GM21723 (cell line): ENCODE measurements around the gene RETREG1.

Source experiments
- ATAC-seq: cut with Tn5 transposase; IDR thresholded peaks from one replicate; pipeline ENCODE4 v1.9.1; 2021; ENCODE audit warnings: mild to moderate bottlenecking, moderate library complexity; ENCODE audit not compliant: unreplicated experiment

RETREG1 gene

DNA sequence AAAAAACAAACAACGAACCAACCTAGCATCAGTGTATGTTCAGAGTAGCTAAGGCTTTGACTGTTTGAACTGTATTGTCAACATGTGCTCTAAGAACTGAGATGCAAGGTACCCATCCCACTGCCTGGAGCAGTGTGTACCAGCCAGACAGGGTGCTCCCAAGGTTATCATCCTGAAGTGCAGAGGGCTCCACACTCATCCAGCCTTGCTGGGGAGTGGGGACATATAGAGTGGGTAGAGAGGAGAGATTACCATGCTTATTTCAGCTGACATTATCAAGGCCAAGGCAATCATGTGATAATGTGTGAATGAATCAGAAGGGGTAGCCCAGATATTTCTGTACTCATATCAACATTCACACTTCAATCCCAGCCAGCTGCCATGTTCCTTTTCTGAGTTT is 82.5 kb downstream of the RETREG1 start:
- no peak for ATAC-seq

DNA sequence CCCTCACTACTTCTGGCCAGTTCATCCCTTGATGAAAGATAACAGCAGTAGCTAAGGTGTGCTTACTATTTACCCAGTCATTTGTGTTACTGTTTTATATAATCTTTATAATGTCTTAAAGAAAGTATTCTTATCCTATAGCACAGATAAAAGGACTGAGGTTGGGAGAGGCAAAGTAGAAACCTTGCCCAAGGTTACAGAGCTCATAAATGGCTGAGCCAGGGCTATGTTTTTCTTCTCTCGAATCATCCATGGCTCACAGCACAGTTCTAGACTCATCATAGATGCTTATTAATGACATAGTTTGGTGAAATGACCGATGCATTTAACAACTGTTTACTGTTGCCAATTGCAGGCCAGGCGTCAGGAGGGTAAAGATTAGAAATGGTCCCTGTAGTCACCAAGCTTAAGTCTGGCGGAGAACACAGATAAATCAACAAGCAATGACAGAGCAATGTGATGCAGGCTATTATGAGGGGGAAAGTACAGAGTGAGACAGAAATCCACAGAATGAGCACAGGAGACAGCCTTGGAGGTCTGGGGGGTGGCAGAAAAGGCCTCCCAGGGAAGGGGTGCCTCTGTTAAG is 85.6 kb downstream of the RETREG1 start:
- no peak for ATAC-seq

DNA sequence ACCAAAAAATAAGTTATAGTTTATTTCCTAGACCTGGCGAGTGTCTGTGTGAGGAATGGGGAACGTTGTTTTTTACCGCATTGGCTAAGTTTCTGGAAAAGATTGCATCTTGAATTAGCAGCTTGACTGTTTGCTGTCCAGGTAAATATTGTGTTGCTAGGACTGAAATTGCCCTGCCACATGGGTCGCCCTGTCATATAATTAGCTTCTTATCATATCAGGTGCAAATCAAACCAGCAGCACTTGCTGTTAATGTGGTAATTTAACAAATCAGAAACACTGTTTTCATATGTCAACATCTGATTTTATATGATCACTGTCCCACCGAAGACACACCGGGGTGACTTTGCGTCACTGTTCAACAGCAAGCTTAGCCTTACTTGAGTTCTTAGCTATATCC is 87.5 kb downstream of the RETREG1 start:
- no peak for ATAC-seq

DNA sequence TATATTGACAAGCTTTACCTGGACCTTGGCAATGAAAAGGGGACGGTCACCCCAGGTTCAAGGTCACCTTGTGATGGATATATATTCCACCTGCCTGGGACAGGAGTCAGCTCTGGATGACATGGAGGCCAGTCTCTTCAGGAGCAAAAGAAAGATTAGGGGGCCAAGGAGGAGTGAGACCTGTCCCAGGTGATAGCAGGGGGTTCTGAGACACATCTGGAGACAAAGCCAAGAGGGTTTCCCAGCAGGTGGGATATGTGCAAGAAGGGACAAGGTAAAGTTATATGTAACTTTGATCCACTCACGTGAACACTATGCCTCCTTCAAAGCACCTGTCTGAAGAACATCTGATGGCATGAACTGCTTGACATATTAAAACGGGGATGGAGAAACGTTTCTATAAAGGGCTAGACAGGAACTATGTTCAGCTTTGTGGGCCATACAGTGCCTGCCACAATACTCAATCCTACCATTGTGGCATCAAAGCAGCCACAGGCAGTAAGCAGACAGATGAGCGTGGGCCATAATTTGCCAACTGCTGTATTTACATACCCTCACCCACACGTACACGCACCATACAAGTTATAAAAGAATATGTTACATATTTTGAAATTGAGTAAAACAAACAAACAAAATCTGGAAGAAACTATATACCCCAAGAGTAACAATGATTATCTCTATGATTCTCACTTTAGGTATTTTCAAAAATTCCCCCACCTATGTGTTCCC is 88.3 kb downstream of the RETREG1 start:
- no peak for ATAC-seq

DNA sequence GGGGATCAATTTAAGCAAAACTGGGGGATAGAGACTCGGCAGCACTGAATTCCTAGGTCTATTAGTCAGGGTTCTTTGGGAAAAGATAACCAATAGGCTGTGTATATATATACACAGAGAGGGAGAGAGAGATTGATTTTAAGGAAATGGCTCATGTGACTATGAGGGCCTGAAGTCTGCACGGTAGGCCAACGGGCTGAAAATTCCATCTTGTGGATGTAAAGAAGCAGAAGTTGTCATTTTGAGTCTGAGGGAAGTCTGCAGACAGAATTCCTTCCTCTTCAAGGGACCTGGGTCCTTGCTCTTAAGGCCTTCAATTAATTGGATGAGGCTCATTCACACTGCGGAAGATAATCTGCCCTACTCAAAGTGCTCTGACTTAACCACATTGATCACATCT is 91.1 kb downstream of the RETREG1 start:
- ATAC-seq = no peak

DNA sequence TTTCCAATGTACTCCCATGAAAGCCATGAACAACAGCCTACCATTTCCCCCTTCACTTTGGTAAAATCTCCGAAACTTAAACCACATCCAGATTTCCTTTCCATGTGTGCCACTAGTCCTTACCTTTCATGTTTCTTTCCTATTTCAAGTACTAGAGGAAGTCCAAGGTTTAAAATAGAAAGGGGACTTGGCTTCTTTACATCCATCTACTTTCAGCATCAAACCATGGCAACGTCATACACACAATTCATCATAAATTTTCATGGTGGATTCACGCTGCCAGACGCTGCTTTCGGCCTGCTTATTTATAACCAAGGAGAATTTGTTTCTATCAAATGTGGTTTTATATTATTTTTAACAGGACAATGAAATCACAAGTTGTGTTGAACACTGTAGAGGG is 92.5 kb downstream of the RETREG1 start:
- no peak for ATAC-seq

DNA sequence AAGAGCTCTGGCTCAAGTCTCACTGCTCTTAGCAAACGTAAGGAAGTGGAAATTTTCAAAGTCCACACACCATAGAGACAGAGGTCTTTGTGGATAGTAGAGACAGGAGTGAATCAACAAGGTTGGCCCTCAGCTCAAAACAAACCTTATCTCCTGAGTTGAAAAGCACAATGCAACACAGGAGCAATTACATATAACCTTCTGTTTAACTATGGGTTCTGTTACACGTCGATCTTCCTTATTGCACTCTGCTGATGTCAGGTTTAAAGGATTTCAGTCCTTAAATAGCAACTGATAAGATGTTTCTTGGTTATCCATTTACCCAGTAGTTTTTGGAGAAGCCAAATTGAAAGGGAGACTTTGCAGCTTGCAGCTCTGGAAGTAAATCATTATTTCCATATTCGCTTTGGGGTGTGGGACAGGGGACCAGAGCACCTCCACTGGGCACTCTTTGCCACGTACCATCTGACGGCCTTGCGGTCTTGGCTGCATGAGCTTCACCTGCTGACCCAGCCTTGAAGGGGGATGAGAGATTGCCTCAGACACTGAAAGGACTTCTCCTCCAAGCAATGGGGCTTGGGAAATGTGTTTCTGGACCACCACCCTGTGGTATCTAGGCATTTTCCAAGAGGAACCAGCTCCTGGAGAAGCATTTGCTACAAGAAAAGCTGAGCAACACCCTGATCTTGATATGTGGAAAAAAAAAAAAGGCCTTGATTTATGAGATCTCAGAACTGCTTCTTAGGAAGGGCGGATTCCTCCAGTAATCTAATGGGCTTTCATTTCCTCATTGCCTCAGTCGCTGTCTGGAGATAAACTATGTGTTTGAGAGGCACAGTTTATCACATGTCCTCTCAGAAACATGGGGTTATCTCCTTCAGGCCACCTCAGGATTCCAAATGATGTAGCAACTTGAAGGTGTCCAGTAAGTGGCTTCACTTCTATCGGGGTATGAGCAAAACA is 95.0 kb downstream of the RETREG1 start:
- no peak for ATAC-seq

DNA sequence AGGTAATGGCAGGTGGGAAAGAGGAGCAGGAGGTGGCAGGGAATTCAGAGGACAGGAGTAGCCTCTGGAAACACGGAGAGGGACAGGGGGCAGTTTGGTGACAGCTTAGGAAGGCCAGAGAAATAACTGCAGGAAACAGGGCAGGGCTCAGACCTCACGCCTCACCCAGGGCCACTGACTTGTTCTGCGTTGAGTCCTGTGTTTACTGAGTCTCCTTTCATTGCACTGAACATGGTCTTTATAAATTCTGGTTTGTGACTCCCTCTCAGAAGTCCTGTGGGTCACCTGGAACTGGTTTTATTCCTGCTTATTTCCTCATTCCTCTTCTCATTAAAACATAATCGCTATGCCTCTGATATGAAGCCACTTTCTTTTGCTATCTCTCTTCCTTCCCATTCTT is 96.0 kb downstream of the RETREG1 start:
- ATAC-seq = no peak

DNA sequence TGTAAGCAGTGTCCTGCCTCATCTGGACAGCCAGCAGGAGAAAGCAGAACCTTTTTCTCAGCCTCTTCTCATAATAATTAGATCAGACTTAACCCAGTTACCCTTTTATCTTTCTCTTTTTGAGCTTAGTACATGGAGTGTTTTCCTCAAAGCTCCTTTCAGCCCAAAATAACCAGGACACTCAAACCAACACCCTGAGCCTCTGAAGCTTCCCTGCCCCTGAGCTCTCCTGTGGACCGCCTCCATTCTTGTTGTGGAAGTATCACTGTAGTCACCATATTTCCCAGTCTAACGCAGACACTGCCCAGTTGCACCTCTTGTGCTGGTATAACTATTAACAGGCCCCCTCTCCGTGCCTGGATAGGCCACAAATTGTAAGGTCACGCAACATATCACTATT is 97.4 kb downstream of the RETREG1 start:
- ATAC-seq = no peak

DNA sequence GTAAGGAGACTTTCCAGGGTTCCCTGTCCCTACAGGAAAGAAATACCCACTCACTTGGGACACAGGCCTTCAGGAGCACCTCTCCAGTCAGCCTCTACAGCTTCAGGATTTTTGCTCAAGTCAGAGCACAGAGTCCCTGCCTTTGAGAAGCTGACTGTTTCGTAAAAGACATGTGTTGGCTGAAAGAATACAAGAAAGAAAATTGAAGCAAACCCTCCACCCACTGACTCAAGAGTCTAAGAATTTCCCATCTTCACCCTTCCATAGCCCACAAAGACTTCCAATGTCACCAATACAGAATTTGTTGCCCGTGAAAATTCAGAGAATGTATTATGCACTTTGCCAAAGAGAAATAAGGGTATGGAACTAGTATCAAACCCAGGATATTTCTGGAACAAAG is 98.2 kb downstream of the RETREG1 start:
- ATAC-seq = no peak

DNA sequence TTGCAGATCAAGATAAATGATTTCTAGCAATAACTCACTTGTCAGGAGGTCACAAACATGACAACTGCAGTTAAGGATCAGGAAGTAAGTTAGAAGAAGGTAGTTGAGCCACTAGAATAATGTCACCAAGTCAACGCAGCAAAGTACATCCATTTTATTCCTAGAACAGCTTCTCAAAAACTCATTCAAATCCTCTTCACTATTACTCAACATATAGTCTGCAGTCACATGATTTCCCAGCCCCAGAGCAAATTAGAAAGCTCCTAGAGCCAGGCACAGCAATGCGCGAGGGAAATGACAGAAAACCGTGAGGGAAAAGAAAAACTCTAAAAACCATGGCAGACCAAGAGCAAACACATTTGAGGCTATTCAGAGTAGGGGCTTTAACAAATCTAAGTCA is 101.3 kb downstream of the RETREG1 start:
- ATAC-seq = no peak

DNA sequence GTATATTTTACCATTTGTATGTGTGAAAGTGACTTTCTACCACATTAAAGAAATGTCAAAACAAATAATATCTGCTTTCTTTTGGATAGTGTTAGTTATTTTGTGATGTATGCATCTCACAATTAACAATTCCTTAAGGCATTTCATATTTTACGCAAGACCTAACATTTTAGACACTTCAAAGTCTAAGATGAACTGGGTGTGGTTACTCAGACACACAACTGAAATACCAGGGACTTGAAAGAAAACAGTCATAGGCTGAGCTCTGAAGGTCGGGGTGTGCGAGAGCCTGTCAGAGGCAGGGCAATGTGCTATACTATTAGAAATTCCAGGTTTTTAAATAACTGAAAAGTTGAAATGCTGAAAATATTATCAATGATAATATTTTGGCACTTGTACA is 106.7 kb downstream of the RETREG1 start:
- no peak for ATAC-seq

DNA sequence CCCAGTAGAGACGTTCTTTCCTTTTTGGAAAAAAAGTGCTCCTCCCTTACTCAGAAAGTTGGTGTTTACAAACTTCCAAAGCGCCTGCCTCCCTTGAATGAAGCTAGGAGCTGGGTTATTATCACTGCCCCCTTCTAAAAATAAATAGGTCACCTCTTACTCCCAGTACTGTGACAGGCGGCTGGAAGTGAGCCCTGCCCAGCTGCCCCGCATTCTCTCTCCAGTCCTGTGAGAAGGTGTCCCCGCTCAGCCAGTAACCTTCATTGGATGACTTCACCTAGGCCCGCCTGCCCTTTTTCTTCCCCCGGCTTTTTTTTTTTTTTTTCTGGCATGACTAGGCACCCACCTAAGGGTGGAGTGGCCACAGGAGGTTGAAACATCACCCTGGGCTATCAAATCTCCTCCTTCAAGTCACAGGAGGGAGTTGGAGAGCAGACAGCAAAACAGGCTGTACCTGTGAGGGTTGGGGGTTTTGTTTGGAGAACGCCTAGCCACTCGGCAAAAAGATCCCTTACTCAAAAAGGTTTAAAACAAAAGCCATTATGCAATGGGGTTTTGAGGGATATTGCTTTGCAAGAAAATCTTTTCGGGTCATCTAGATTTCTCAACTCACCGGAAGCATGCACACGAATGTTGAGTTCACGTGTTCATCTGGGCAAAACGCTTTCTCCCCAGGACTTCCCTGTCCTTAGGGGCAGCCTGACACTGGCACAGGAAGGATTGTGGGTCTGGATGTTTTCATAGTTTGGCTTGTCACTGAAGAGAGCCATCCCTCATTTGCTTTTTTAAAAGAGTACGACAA is 107.9 kb downstream of the RETREG1 start:
- no peak for ATAC-seq

DNA sequence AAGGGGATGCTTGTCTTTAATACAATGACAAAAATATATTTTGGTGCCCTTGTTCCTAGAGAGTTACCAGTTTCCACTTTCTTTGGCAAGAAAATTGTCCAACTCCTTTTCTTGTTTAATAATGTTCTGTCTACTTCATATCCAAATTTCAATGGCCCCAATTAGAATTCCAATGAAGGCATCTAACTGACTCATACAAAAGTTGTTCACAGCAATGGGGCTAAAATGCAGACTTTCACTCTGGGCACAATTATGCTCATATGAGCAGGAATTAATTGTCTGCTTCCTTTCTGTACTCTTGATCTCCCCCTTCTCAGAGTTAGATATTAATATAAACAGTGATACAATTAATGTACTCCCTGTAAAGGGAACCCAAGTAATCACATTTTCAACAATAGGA is 109.1 kb downstream of the RETREG1 start:
- no peak for ATAC-seq

DNA sequence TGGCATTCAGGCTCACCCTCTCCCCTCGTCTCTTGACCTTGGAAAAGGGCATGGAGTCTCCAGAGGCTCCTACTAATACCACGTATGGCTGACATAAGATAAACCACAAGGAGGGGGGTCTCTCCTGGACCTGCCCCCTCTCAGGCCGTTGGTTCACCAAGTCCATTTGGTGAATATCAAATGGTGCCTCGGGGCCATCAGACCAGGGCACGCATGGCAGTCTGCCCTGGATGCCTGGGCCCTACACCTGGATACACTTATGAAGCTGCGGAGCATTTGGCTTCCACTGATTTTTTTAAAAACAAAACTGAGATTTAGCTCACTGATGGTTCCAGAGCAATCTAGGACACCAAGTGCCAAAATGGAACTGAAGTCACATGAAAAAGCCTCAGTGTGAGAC is 110.9 kb downstream of the RETREG1 start:
- no peak for ATAC-seq

DNA sequence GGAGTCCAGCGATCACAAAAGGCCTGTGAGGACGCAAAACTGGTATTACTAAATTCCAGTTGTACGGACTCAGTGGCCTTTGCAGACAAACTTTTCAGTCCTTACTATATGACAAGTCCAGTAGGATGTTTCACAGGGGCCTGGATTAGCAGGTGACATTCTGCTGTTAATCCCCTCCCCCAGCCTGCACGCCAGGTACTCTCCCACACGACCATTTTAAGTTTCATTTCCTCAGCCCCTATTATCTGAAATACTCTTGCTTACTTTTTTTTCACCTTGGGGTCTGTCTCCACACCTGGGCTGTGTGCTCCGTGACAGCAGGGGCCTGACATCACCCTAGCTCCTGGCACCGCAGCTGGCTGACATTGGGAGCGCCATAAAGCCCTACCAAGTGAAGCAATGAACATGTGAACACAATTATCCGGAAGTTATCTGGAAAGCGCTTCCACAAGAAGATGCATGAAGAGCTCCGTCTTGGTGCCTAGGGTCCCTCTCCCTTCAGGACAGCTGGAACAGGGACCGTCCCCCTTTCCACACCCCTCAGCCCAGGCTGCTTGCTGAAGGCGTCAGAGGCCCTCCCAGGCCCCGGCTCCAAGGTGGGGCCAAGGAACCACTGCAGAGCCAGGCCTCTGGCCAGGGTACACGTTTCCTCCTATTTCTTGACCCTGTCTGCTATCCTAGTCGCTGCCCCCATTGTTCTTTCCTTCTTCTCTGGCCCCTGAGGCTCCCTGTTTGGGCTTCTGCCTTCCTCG is 111.5 kb downstream of the RETREG1 start:
- no peak for ATAC-seq

DNA sequence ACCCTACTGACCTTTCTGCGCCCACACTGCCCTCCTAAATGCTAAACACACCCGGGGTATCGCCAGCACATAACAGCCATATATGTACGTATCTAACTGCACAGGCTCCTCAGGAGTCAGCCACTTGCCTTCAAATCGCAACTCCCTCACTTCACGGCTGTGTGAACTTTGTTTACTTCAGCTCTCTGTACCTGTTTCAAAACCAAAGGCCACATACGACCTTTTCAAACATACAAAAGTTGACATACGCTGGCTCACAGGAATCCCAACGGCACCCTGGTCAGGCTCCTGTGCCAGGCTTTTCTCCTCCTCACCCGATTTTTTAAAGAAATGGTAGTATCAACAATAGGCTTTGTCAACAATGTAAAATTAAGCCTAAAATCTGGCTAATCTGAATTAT is 112.2 kb downstream of the RETREG1 start:
- ATAC-seq = no peak

DNA sequence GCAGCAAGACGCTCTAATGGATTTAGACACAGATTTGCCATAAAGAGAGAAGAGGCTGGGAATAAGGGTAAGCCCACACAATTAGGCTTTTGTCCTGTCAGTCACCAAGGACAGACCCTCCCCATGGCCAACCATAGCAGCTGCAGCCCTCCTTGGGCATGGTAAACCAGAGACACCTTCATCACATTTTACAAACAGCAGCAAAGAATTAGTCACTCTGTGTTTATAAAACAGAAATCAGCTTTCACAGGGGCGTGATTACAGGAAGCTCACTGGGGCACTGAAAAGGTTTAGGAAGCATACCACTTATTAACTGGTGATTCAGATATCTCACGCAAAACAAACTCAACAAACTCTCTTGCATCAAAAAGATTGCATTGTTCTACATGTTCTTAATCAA is 113.9 kb downstream of the RETREG1 start:
- no peak for ATAC-seq

DNA sequence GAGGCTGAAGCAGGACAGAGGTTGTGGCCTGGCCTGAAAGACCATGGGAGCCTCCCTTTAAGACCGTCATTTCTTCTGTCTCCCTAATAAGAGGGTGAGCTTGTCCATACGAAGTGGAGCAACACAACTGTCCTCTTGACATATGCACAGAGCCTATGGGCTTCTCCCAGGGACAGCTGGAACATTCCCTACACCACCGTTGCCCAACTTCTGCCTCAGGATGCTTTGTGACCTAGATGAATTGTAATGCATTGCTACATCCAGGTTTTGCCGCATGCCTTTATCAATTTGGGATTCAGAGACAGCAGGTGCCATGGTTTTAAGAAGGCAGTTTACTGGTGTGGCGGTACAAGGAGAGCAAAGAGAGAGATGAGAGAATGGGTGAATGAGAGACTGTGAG is 116.8 kb downstream of the RETREG1 start:
- ATAC-seq = no peak

DNA sequence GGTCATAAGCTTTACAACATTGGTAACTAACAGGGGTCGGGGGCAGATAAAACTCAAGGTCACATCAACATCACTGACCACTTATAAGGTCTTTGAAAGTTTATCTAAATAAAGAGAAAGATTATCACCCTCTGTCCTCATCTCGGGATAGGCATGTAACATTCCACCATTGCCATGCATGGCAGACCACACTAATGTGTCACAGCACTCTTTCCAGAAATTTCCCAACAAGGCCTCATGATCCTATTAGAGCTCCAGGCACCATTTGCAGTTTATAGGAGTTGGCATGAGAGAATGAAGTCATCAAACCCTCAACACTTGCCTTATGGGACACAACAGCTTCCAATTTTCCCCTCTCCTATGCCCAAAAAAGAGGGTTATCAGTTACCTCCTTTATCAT is 119.3 kb downstream of the RETREG1 start:
- ATAC-seq = no peak
